Measurements from ENCODE around the gene CPEB1. TPM values are rescaled to one million over a fixed set of nuclear protein-coding genes. Genes with fewer than 3 reads are reported as not detected.

CPEB1 gene
- total RNA-seq, 4 donors from 2014 or later: 1.7 to 6.4 (median 4.0) TPM

- no peak for DNase-seq
- no peaks in the 10 kb centered on the region for H3K36me3 ChIP-seq
- H3K9me3 ChIP-seq: no peaks in the 10 kb centered on the region
- no peaks in the 10 kb centered on the region for H3K27me3 ChIP-seq
- no peak overlapping the region for H3K27ac ChIP-seq
- no peaks in the 10 kb centered on the region for H3K4me1 ChIP-seq
- intact Hi-C loops (cut with DNase I): no loop called here
- no peak for TF ChIP-seq POLR2A (IDR thresholded peaks at IDR 0.05)
- TF ChIP-seq, protein P1, sequence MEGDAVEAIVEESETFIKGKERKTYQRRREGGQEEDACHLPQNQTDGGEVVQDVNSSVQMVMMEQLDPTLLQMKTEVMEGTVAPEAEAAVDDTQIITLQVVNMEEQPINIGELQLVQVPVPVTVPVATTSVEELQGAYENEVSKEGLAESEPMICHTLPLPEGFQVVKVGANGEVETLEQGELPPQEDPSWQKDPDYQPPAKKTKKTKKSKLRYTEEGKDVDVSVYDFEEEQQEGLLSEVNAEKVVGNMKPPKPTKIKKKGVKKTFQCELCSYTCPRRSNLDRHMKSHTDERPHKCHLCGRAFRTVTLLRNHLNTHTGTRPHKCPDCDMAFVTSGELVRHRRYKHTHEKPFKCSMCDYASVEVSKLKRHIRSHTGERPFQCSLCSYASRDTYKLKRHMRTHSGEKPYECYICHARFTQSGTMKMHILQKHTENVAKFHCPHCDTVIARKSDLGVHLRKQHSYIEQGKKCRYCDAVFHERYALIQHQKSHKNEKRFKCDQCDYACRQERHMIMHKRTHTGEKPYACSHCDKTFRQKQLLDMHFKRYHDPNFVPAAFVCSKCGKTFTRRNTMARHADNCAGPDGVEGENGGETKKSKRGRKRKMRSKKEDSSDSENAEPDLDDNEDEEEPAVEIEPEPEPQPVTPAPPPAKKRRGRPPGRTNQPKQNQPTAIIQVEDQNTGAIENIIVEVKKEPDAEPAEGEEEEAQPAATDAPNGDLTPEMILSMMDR (IDR thresholded peaks at IDR 0.05): no peak
- no peak overlapping the region for H3K4me3 ChIP-seq (replicated peaks in 1 of 3)
- 50 to 60% methylated on average over 1 of the region's 1 CpG for WGBS, 2 donors
Observed at GRCh38 chr15:82660378-82660777, 13.2 kb upstream of the CPEB1 start.

DNA sequence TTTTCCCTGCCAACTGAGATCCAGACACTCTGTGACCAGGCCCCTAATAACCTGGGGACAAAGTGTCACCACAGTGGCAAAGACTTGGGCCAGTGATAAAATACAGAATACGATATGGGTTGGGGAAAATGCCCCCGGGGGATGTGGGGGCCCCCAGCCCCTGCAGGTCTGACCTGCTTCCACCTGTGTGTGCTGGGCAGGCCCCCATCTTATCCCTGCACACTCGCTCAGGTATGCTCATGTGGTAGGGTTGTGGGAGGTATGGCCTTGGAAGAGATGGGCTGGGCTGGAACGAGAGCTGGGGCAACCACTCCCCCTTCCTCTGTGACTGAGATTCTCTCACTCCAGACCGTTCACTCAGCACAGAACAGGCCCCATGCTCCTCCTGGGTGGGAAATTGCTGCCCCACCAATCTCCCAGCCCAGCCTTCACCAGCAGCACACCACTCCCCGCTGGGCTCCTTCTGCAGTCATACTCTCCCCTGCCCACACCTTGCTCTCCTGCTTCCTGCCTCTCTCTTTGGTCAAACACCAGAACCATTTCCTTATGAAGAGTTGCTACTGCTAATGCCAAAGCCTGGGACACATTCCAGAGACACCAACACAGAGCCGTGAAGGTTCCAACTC lies 9.6 kb upstream of the CPEB1 start:
- Histone ChIP-seq H3K27ac (no peak overlapping the region), H3K36me3 (no peaks in the 10 kb centered on the region), H3K27me3 (no peaks in the 10 kb centered on the region), H3K4me1 (no peaks in the 10 kb centered on the region), H3K4me3 (replicated peaks in 1 of 3) (no peak overlapping the region), H3K9me3 (no peaks in the 10 kb centered on the region)
- no peak for DNase-seq
- 68 to 71% methylated on average over 7 of the region's 7 CpGs for WGBS, 2 donors
- intact Hi-C loops (cut with DNase I): no loop called here
- TF ChIP-seq POLR2A (IDR thresholded peaks at IDR 0.05): no peak
- TF ChIP-seq, protein P1 (IDR thresholded peaks at IDR 0.05): no peak

GRCh38 chr15:82655606-82656005 lies 8.4 kb upstream of the CPEB1 start:
- DNase-seq: no peak
- WGBS, 2 donors: 74 to 83% methylated on average over 3 of the region's 3 CpGs
- no peaks in the 10 kb centered on the region for H3K27me3 ChIP-seq
- TF ChIP-seq, protein P1 (IDR thresholded peaks at IDR 0.05): no peak
- TF ChIP-seq POLR2A (IDR thresholded peaks at IDR 0.05): no peak
- no peaks in the 10 kb centered on the region for H3K9me3 ChIP-seq
- intact Hi-C loops (cut with DNase I): no loop called here
- no peak overlapping the region for H3K27ac ChIP-seq
- H3K4me1 ChIP-seq: no peaks in the 10 kb centered on the region
- no peak overlapping the region for H3K4me3 ChIP-seq (replicated peaks in 1 of 3)
- H3K36me3 ChIP-seq: no peaks in the 10 kb centered on the region

GRCh38 chr15:82653483-82654168 lies 6.5 kb upstream of the CPEB1 start:
- H3K36me3 ChIP-seq: no peaks in the 10 kb centered on the region
- no peaks in the 10 kb centered on the region for H3K27me3 ChIP-seq
- TF ChIP-seq POLR2A (IDR thresholded peaks at IDR 0.05): no peak
- TF ChIP-seq, protein P1 (IDR thresholded peaks at IDR 0.05): no peak
- H3K4me1 ChIP-seq: no peaks in the 10 kb centered on the region
- 59 to 69% methylated on average over 3 of the region's 3 CpGs for WGBS, 2 donors
- no peak overlapping the region for H3K4me3 ChIP-seq (replicated peaks in 1 of 3)
- intact Hi-C loops (cut with DNase I): no loop called here
- DNase-seq: no peak
- no peak overlapping the region for H3K27ac ChIP-seq
- H3K9me3 ChIP-seq: no peaks in the 10 kb centered on the region

GRCh38 chr15:82651708-82652107 lies 4.5 kb upstream of the CPEB1 start:
- intact Hi-C loops (cut with DNase I): no loop called here
- Histone ChIP-seq H3K4me3 (replicated peaks in 1 of 3) (no peak overlapping the region), H3K27ac (no peak overlapping the region), H3K4me1 (peaks cover 10 to 16% of the 10 kb centered on the region in 2 donors), H3K27me3 (no peaks in the 10 kb centered on the region), H3K9me3 (no peaks in the 10 kb centered on the region), H3K36me3 (no peaks in the 10 kb centered on the region)
- WGBS, 2 donors: 83 to 90% methylated on average over 2 of the region's 2 CpGs
- TF ChIP-seq, protein P1 (IDR thresholded peaks at IDR 0.05): no peak
- TF ChIP-seq POLR2A (IDR thresholded peaks at IDR 0.05): no peak
- no peak for DNase-seq

All from thyroid gland (tissue), 4 donors.